Activated CD4-positive, alpha-beta T cell treated with anti-CD3 and anti-CD28 coated beads, Interleukin-2, amount 50 U/mL, for 24 hours (primary cell): ENCODE data around the gene MSL3.

Experiments used
- DNase-seq, 2 donors: peaks; one replicate each; pipeline ENCODE4 v3.0.0-alpha.2; 2020; ENCODE audit warnings: low read depth in 1 of 2, low spot score in 1 of 2

MSL3 gene

GRCh38 chrX:11757719-11758399 is at the start of gene MSL3:
Gene MSL3, plus strand, starts transcription at chrX:11758237. Its CDS starts 27 bp downstream, at chrX:11758264.
- no peak for DNase-seq

GRCh38 chrX:11722304-11722703 is 35.7 kb upstream of the MSL3 start:
- DNase-seq = no peak

- DNase-seq = no peak
Measured at GRCh38 chrX:11724122-11725017, 33.7 kb upstream of the MSL3 start.

GRCh38 chrX:11725631-11726442 is 32.2 kb upstream of the MSL3 start:
- no peak for DNase-seq

GRCh38 chrX:11728556-11728955 is 29.5 kb upstream of the MSL3 start:
- no peak for DNase-seq

GRCh38 chrX:11733614-11734013 is 24.4 kb upstream of the MSL3 start:
- DNase-seq = no peak

- DNase-seq = no peak
Measured at GRCh38 chrX:11739776-11740175, 18.3 kb upstream of the MSL3 start.

GRCh38 chrX:11740794-11741193 is 17.2 kb upstream of the MSL3 start:
- no peak for DNase-seq

GRCh38 chrX:11741574-11741973 is 16.5 kb upstream of the MSL3 start:
- no peak for DNase-seq

GRCh38 chrX:11745881-11746280 is 12.2 kb upstream of the MSL3 start:
- DNase-seq = no peak

GRCh38 chrX:11750046-11750445 is 8.0 kb upstream of the MSL3 start:
- no peak for DNase-seq

GRCh38 chrX:11750694-11751093 is 7.3 kb upstream of the MSL3 start:
- no peak for DNase-seq

GRCh38 chrX:11751261-11751660 is 6.8 kb upstream of the MSL3 start:
- DNase-seq = no peak

- no peak for DNase-seq
Measured at GRCh38 chrX:11753668-11754067, 4.4 kb upstream of the MSL3 start.

GRCh38 chrX:11754958-11755645 is 2.9 kb upstream of the MSL3 start:
- no peak for DNase-seq

- no peak for DNase-seq
Measured at GRCh38 chrX:11755724-11756123, 2.3 kb upstream of the MSL3 start.

- no peak for DNase-seq
Measured at GRCh38 chrX:11756354-11757318, 1.4 kb upstream of the MSL3 start.

GRCh38 chrX:11757397-11757718 is 679 bp upstream of the MSL3 start:
- no peak for DNase-seq

- DNase-seq = peak; percentile 68 to 78
Measured at GRCh38 chrX:11758400-11759171, 549 bp downstream of the MSL3 start.
